Smooth muscle cell (in vitro differentiated cells): Measurements from ENCODE around the gene ZNF136. TPM values are rescaled to one million over a fixed set of nuclear protein-coding genes. Genes with fewer than 3 reads are reported as not detected.
A peak's percentile ranks its signal among the peaks of the same experiment; 100 is the strongest.

Experiments used
- DNase-seq: peaks from one replicate; lab custom pipeline; 2025; ENCODE audit not compliant: unreplicated experiment; lab: John Stamatoyannopoulos, UW
- H2AFZ ChIP-seq: fragments of 200-600 bp; sonication (generic); 2 replicates; pipeline ENCODE4 v1.6.0; 2016; ENCODE audit warnings: antibody characterized with exemption, low read depth, mild to moderate bottlenecking
- H3F3A ChIP-seq: fragments of 200-600 bp; sonication (generic); 2 replicates; pipeline ENCODE4 v1.6.0; 2017; ENCODE audit warnings: antibody characterized with exemption, low read depth
- H3K27ac ChIP-seq: fragments of 200-600 bp; sonication (generic); 2 replicates; pipeline ENCODE4 v1.5.1; 2016; ENCODE audit warnings: low read depth, mild to moderate bottlenecking
- H3K27me3 ChIP-seq: fragments of 200-600 bp; sonication (generic); 2 replicates; pipeline ENCODE4 v1.6.1; 2016; ENCODE audit warnings: low read depth, mild to moderate bottlenecking
- H3K36me3 ChIP-seq: fragments of 200-600 bp; sonication (generic); 2 replicates; pipeline ENCODE4 v1.5.1; 2016; ENCODE audit warnings: low read depth
- H3K4me1 ChIP-seq: fragments of 200-600 bp; sonication (generic); 2 replicates; pipeline ENCODE4 v1.5.1; 2016; ENCODE audit warnings: low read depth
- H3K4me2 ChIP-seq: fragments of 200-600 bp; sonication (generic); 2 replicates; pipeline ENCODE4 v1.6.0; 2016; ENCODE audit warnings: mild to moderate bottlenecking
- H3K4me3 ChIP-seq: fragments of 200-600 bp; sonication (generic); 2 replicates; pipeline ENCODE4 v1.5.1; 2016; ENCODE audit warnings: mild to moderate bottlenecking
- H3K79me2 ChIP-seq: fragments of 200-600 bp; sonication (generic); 2 replicates; pipeline ENCODE4 v1.6.0; 2016; ENCODE audit warnings: low read depth, mild to moderate bottlenecking
- H3K9ac ChIP-seq: fragments of 200-600 bp; sonication (generic); 2 replicates; pipeline ENCODE4 v1.6.0; 2016; ENCODE audit warnings: low read depth
- H3K9me3 ChIP-seq: fragments of 200-600 bp; sonication (generic); replicated peaks from 2 replicates; pipeline ENCODE4 v1.5.1; 2016; ENCODE audit warnings: low read depth
- H4K20me1 ChIP-seq: fragments of 200-600 bp; sonication (generic); 2 replicates; pipeline ENCODE4 v1.6.0; 2016; ENCODE audit warnings: low read depth
- CTCF ChIP-seq: fragments of 200-600 bp; sonication (generic); IDR thresholded peaks from 2 replicates; pipeline ENCODE4 v1.5.1; 2017; ENCODE audit warnings: borderline replicate concordance, mild to moderate bottlenecking, antibody characterized with exemption; ENCODE audit not compliant: insufficient read depth, poor library complexity, severe bottlenecking
- WGBS: methylation state at CpG from one replicate; pipeline ENCODE4 v1.1.7; 2016; ENCODE audit warnings: low lambda C conversion rate; 5-methylcytosine and 5-hydroxymethylcytosine counted together
- polyA plus RNA-seq: library from polyadenylated mRNA; unstranded; fragments of >200 nt; fragmentation: Nextera tagmentation; extraction: Ambion mirVana; gene quantifications from 2 replicates; pipeline ENCODE4 v1.2.1, GENCODE V29; 2016
- total RNA-seq: library from RNA; depleted of rRNA; stranded (reverse); fragments of >200 nt; gene quantifications from 2 replicates; pipeline ENCODE4 v1.2.3, GENCODE V29; 2014

Gene ZNF136
- total RNA-seq = 5.7 and 14.4 TPM in 2 replicates
- polyA plus RNA-seq = 5.1 and 7.9 TPM in 2 replicates

GRCh38 chr19:12162882-12163806 lies at the start of gene ZNF136:
Gene ZNF136 (plus strand): TSS chr19:12163096. CDS start chr19:12163204, 108 bp downstream.
- H3F3A ChIP-seq = no peaks in the 10 kb centered on the region

GRCh38 chr19:12113121-12113520 lies 49.8 kb upstream of the ZNF136 start:
- Histone ChIP-seq H4K20me1 (no peaks in the 10 kb centered on the region), H3K4me1 (no peaks in the 10 kb centered on the region), H3K4me3 (no peak overlapping the region), H3F3A (no peaks in the 10 kb centered on the region), H3K36me3 (peaks cover 45% of the 10 kb centered on the region), H3K79me2 (no peaks in the 10 kb centered on the region), H3K27ac (no peak overlapping the region), H3K27me3 (no peaks in the 10 kb centered on the region), H3K4me2 (no peak overlapping the region), H3K9me3 (peaks cover 36% of the 10 kb centered on the region), H3K9ac (no peak overlapping the region), H2AFZ (no peak overlapping the region)
- TF ChIP-seq CTCF = no peak
- 97% methylated on average over 5 of the region's 5 CpGs for WGBS
- DNase-seq = no peak

More at GRCh38 chr19:12162882-12163806, at the start of gene ZNF136:
- Histone ChIP-seq H3K9ac (peak within 1 kb of the TSS; percentile 100), H3K9me3 (no peaks in the 10 kb centered on the region), H4K20me1 (peaks cover 33% of the 10 kb centered on the region), H3K27ac (peak within 1 kb of the TSS; percentile 99), H3K4me2 (peak within 1 kb of the TSS; percentile 97), H3K27me3 (no peaks in the 10 kb centered on the region), H3K79me2 (peaks cover 47% of the 10 kb centered on the region), H2AFZ (peak within 1 kb of the TSS; percentile 100), H3K4me1 (peaks cover 6% of the 10 kb centered on the region), H3K4me3 (peak within 1 kb of the TSS; percentile 96), H3K36me3 (no peaks in the 10 kb centered on the region)
- WGBS = under 1% methylated on average over 57 of the region's 57 CpGs
- peak; percentile 64 for DNase-seq
- no peak for TF ChIP-seq CTCF

DNA sequence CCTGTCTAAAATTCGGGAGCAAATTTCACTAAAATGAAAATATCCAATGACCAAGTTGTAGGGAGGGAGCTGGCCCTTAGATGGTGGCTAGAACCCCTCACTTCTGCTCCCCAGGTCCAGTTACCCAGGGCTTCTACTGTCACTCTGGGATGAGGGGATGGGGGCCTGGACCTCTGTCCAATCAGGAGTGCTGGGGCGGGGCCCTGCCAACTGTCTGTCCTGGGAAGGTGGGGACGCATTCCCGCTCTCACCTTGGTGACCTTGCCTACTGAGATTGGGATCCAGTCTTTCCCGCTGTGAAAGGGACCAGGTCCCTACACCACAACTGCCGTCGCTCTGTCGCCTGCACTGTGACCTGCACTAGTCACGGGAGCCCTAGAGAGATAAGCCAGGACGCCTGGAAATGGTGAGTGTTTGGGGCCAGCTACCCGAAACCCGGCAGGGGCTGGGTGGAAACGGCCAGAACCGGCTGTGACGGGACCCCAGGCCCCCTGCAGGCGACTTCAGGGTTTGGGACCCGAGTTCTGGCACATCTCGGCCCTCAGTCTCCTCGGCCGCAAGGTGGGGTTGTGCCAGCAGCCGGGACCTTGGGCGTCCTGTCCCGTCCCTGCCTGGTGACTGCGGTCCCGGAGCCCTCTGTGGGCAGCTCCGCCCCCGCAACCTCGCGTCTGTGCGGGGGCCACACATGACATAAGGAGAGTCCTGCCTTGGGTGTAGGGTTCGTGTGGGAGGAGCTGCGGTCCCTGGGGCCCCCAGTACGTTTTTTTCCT lies 45.5 kb upstream of the ZNF136 start:
- Histone ChIP-seq H3K79me2 (no peaks in the 10 kb centered on the region), H2AFZ (no peak overlapping the region), H3K9me3 (peaks cover 11% of the 10 kb centered on the region), H3K4me1 (no peaks in the 10 kb centered on the region), H3F3A (no peaks in the 10 kb centered on the region), H3K9ac (no peak overlapping the region), H3K27ac (no peak overlapping the region), H3K36me3 (peaks cover 16% of the 10 kb centered on the region), H4K20me1 (no peaks in the 10 kb centered on the region), H3K4me2 (no peak overlapping the region), H3K4me3 (no peak overlapping the region), H3K27me3 (no peaks in the 10 kb centered on the region)
- TF ChIP-seq CTCF = no peak
- DNase-seq = no peak
- 97% methylated on average over 33 of the region's 33 CpGs for WGBS
